ENCODE data around the gene FAM186B. TPM values are rescaled to one million over a fixed set of nuclear protein-coding genes. Genes with fewer than 3 reads are reported as not detected.

The FAM186B gene
- polyA plus RNA-seq, 3 donors, result not detected

DNA sequence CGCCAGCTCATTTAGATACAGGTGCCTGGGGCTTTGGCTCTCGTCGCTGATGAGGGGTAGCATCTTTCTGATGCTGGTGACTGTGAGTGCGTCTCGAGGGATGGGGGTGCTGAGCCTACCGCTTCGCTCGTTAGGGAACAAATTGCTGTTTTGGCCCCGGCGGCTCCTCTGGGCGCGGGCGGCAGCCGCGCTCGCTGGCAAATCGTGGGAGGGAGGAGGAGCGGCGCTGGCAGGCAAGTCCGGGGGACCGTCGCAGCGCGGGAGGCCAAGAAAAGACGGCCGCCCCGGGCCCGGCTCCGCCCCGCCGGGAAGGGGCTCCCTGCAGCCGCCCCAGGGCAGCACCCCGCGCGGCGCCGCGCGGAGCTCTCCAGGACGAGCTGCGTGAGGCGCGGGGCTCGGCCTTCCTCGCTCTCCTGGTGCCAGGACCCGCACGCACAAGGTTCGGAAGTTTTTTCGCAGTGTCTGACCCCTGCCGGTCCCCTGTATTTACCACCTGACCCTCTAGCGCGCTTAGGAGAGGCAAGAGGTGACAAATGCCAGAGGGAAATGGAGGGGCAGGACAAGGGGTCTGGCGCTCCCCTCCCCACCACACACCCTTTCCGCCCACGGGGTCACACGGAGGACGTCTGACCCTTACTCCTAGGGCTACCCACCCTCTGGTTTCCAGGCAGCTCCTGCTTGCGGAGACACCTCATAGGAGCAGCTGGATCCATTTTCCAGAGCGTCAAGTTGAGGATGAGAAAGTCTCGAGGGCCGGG, 67.5 kb downstream of the FAM186B start:
- H3K4me1 ChIP-seq (ENCODE audit: control insufficient read depth in 1 of 2, insufficient read depth in 2 of 2, low read length in 2 of 2), result peaks cover 45 to 51% of the 10 kb centered on the region in 2 donors
- intact Hi-C loops (cut with micrococcal nuclease), result no loop called here
- under 1% methylated on average over 44 of the region's 61 CpGs for WGBS (ENCODE audit: insufficient coverage)

More for the DNA sequence above, 67.5 kb downstream of the FAM186B start:
- H3K36me3 ChIP-seq (replicated peaks in 1 of 2; ENCODE audit: control insufficient read depth in 1 of 2, insufficient read depth in 2 of 2, low read length in 2 of 2), result no peaks in the 10 kb centered on the region
- peaks cover 0 to 6% (median 2%) of the 10 kb centered on the region in 7 donors for H3K9me3 Mint-ChIP-seq
- peak; percentile 18 to 37 (median 33) for DNase-seq
- H3K27me3 ChIP-seq (ENCODE audit: control insufficient read depth in 2 of 2, insufficient read depth in 2 of 2, low read length in 2 of 2), result peaks cover 3 to 41% of the 10 kb centered on the region in 2 donors
- H3K9ac ChIP-seq (ENCODE audit: insufficient read depth, low read length, poor library complexity, severe bottlenecking), result peak overlapping the region; percentile 49
- peaks cover 11 to 15% of the 10 kb centered on the region in 2 donors for H3K36me3 Mint-ChIP-seq
- H3K4me3 Mint-ChIP-seq, result peak overlapping the region; percentile 82 to 93
- peaks cover 0 to 5% of the 10 kb centered on the region in 2 donors for H3K9me3 ChIP-seq (replicated peaks in 1 of 2; ENCODE audit: control insufficient read depth in 1 of 2, insufficient read depth in 1 of 2, low read length in 2 of 2)
- H3K27me3 Mint-ChIP-seq (ENCODE audit: low read depth in 3 of 3), result peaks cover 37 to 66% (median 38%) of the 10 kb centered on the region in 3 donors
- no peak overlapping the region for H3K27ac ChIP-seq (ENCODE audit: low read depth in 1 of 2, low read length in 2 of 2)
- H2AFZ ChIP-seq (ENCODE audit: insufficient read depth, low read depth, low read length, poor library complexity, severe bottlenecking), result peak overlapping the region; percentile 77
- peak overlapping the region; percentile 50 to 80 (median 62) for H3K4me3 ChIP-seq (replicated peaks in 1 of 3; ENCODE audit: low read depth in 2 of 3, low read length in 3 of 3)
- no peaks in the 10 kb centered on the region for H3K79me2 ChIP-seq (ENCODE audit: insufficient read depth, low read length)
- peak overlapping the region in 5 of 7 donors; percentile 69 to 92 (median 73) for H3K27ac Mint-ChIP-seq
- TF ChIP-seq, protein P1, sequence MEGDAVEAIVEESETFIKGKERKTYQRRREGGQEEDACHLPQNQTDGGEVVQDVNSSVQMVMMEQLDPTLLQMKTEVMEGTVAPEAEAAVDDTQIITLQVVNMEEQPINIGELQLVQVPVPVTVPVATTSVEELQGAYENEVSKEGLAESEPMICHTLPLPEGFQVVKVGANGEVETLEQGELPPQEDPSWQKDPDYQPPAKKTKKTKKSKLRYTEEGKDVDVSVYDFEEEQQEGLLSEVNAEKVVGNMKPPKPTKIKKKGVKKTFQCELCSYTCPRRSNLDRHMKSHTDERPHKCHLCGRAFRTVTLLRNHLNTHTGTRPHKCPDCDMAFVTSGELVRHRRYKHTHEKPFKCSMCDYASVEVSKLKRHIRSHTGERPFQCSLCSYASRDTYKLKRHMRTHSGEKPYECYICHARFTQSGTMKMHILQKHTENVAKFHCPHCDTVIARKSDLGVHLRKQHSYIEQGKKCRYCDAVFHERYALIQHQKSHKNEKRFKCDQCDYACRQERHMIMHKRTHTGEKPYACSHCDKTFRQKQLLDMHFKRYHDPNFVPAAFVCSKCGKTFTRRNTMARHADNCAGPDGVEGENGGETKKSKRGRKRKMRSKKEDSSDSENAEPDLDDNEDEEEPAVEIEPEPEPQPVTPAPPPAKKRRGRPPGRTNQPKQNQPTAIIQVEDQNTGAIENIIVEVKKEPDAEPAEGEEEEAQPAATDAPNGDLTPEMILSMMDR (IDR thresholded peaks at IDR 0.05), result peak; percentile 12
- peaks cover 47% of the 10 kb centered on the region for H3K4me1 Mint-ChIP-seq
- peaks cover 13% of the 10 kb centered on the region for H4K20me1 ChIP-seq (ENCODE audit: insufficient read depth, low read length)
- H3K4me2 ChIP-seq (replicated peaks; ENCODE audit: extremely low read depth, low read length, poor library complexity, severe bottlenecking), result peak overlapping the region; percentile 99

Small RNAs within 50 kb of the gene (small RNA-seq; reads per million reads assigned to genes)
- gene HIGD1AP9 (ENCODE audit: insufficient read length, low read depth) (not detected), gene POLR2KP1 (ENCODE audit: insufficient read length, low read depth) (not detected), gene RNU6-834P (ENCODE audit: insufficient read length, low read depth) (not detected)

Other genes starting within 250 kb of the FAM186B start
- 1 to 10 TPM; 1.1 to 3.2 (median 1.8) TPM for gene SPATS2, start 238.2 kb downstream of the FAM186B start, polyA plus RNA-seq
- 10 to 100 TPM in 1 of 3 donors, 1 to 10 TPM in 2; 1.3 to 18.2 (median 3.3) TPM for gene KCNH3, start 66.6 kb downstream of the FAM186B start, polyA plus RNA-seq
- gene MCRS1, start 37.5 kb downstream of the FAM186B start, polyA plus RNA-seq, result 10 to 100 TPM; 50.3 to 88.8 (median 52.3) TPM
- gene PRPF40B, start 17.9 kb upstream of the FAM186B start, polyA plus RNA-seq, result 1 to 10 TPM in 1 of 3 donors, under 1 TPM in 2; 0.14 to 1.3 (median 0.57) TPM
- 1 to 10 TPM; 1.5 to 5.4 (median 1.7) TPM for gene FMNL3, start 101.8 kb upstream of the FAM186B start, polyA plus RNA-seq
- gene TMBIM6, start 135.9 kb upstream of the FAM186B start, polyA plus RNA-seq, result 1,000 to 10,000 TPM in 2 of 3 donors, 100 to 1,000 TPM in 1; 315 to 1,453 (median 1,396) TPM
- 10 to 100 TPM in 1 of 3 donors, 1 to 10 TPM in 2; 3.7 to 14.9 (median 6.8) TPM for gene NCKAP5L, start 222.8 kb upstream of the FAM186B start, polyA plus RNA-seq
- 1 to 10 TPM in 2 of 3 donors, under 1 TPM in 1; 0.71 to 1.2 (median 1.0) TPM for gene BCDIN3D, start 237.5 kb upstream of the FAM186B start, polyA plus RNA-seq

All from CD14-positive monocyte (primary cell).